GM21447 (cell line): Measurements from ENCODE around the gene QSOX1.

Source experiments
- ATAC-seq: cut with Tn5 transposase; IDR thresholded peaks from one replicate; pipeline ENCODE4 v1.9.1; 2021; ENCODE audit not compliant: unreplicated experiment

QSOX1 gene

GRCh38 chr1:180232521-180233043 is 77.9 kb downstream of the QSOX1 start:
- ATAC-seq = no peak

GRCh38 chr1:180233191-180234011 is 78.7 kb downstream of the QSOX1 start:
- no peak for ATAC-seq

GRCh38 chr1:180234369-180235076 is 79.9 kb downstream of the QSOX1 start:
- ATAC-seq = no peak

GRCh38 chr1:180235077-180235501 is 80.4 kb downstream of the QSOX1 start:
- ATAC-seq = no peak

- no peak for ATAC-seq
These were observed 81.0 kb downstream of the QSOX1 start for GRCh38 chr1:180235502-180236239.

- ATAC-seq = no peak
These were observed 82.2 kb downstream of the QSOX1 start for GRCh38 chr1:180236698-180237509.

GRCh38 chr1:180237869-180238476 is 83.3 kb downstream of the QSOX1 start:
- ATAC-seq = no peak

GRCh38 chr1:180238675-180239074 is 84.0 kb downstream of the QSOX1 start:
- no peak for ATAC-seq

GRCh38 chr1:180239145-180240096 is 84.8 kb downstream of the QSOX1 start:
- ATAC-seq = no peak

- no peak for ATAC-seq
These were observed 87.3 kb downstream of the QSOX1 start for GRCh38 chr1:180241716-180242544.

GRCh38 chr1:180243517-180244221 is 89.0 kb downstream of the QSOX1 start:
- no peak for ATAC-seq

GRCh38 chr1:180244840-180245239 is 90.2 kb downstream of the QSOX1 start:
- no peak for ATAC-seq

- ATAC-seq = no peak
These were observed 91.9 kb downstream of the QSOX1 start for GRCh38 chr1:180246579-180246978.

GRCh38 chr1:180247061-180247460 is 92.4 kb downstream of the QSOX1 start:
- no peak for ATAC-seq

GRCh38 chr1:180247580-180247979 is 92.9 kb downstream of the QSOX1 start:
- no peak for ATAC-seq

- no peak for ATAC-seq
These were observed 93.5 kb downstream of the QSOX1 start for GRCh38 chr1:180248176-180248575.
